Hematopoietic multipotent progenitor cell treated with erythropoietin and hydrocortisone succinate and interleukin-3 and kit ligand, for 15 days (in vitro differentiated cells): ENCODE results near the gene TRH.
A peak's percentile ranks its signal among the peaks of the same experiment; 100 is the strongest.

Experiments
- DNase-seq: peaks from one replicate; pipeline ENCODE4 v3.0.0-alpha.2; 2015; ENCODE audit warnings: low spot score

The TRH gene

GRCh38 chr3:129974564-129974832, at the start of gene TRH:
TRH (plus strand) TSS chr3:129974720; CDS start chr3:129975817, 1,097 bp downstream.
- no peak for DNase-seq

- DNase-seq = no peak
Observed at GRCh38 chr3:129927072-129927471, 47.4 kb upstream of the TRH start.

GRCh38 chr3:129929383-129929782, 45.1 kb upstream of the TRH start:
- no peak for DNase-seq

- no peak for DNase-seq
Observed at GRCh38 chr3:129933471-129933870, 41.0 kb upstream of the TRH start.

- peak; percentile 46 for DNase-seq
Observed at GRCh38 chr3:129934234-129935123, 40.0 kb upstream of the TRH start.

- DNase-seq = no peak
Observed at GRCh38 chr3:129936757-129937156, 37.8 kb upstream of the TRH start.

GRCh38 chr3:129937717-129938116, 36.8 kb upstream of the TRH start:
- DNase-seq = no peak

GRCh38 chr3:129938140-129938930, 36.2 kb upstream of the TRH start:
- no peak for DNase-seq

GRCh38 chr3:129940086-129940485, 34.4 kb upstream of the TRH start:
- no peak for DNase-seq

GRCh38 chr3:129942296-129942695, 32.2 kb upstream of the TRH start:
- no peak for DNase-seq

GRCh38 chr3:129943020-129943419, 31.5 kb upstream of the TRH start:
- DNase-seq = no peak

- DNase-seq = no peak
Observed at GRCh38 chr3:129944709-129945108, 29.8 kb upstream of the TRH start.

- DNase-seq = no peak
Observed at GRCh38 chr3:129947538-129948240, 26.8 kb upstream of the TRH start.

- DNase-seq = no peak
Observed at GRCh38 chr3:129950318-129951046, 24.0 kb upstream of the TRH start.

- DNase-seq = no peak
Observed at GRCh38 chr3:129952556-129953355, 21.8 kb upstream of the TRH start.

GRCh38 chr3:129953621-129954020, 20.9 kb upstream of the TRH start:
- DNase-seq = no peak

GRCh38 chr3:129954514-129954913, 20.0 kb upstream of the TRH start:
- no peak for DNase-seq

- DNase-seq = no peak
Observed at GRCh38 chr3:129956936-129957335, 17.6 kb upstream of the TRH start.

GRCh38 chr3:129958755-129959154, 15.8 kb upstream of the TRH start:
- no peak for DNase-seq

- no peak for DNase-seq
Observed at GRCh38 chr3:129961141-129961541, 13.4 kb upstream of the TRH start.

GRCh38 chr3:129962600-129962999, 11.9 kb upstream of the TRH start:
- DNase-seq = no peak
